Tongue (tissue), 2 donors: ENCODE data around the gene PLP2. TPM values are rescaled to one million over a fixed set of nuclear protein-coding genes. Genes with fewer than 3 reads are reported as not detected.

Experiments used
- DNase-seq: peaks from one replicate; pipeline ENCODE4 v3.0.0-alpha.2; 2015
- total RNA-seq: library from RNA; depleted of rRNA; stranded (reverse); fragments of >200 nt; gene quantifications from one replicate; pipeline ENCODE4 v1.2.3, GENCODE V29; 2014

PLP2 gene
- total RNA-seq, 1 donor from 2014 or later, result 16.5 TPM

- DNase-seq, result peak; percentile 67
Observed at GRCh38 chrX:49186125-49187027, 14.7 kb downstream of the PLP2 start, which contains the start of gene PRICKLE3. TSS of gene PRICKLE3 (minus strand) at chrX:49186373. CDS start at chrX:49186297, 76 bp downstream.

- DNase-seq, result no peak
Observed at GRCh38 chrX:49187028-49187394, 15.3 kb downstream of the PLP2 start.

- DNase-seq, result no peak
Observed at GRCh38 chrX:49187526-49187925, 15.8 kb downstream of the PLP2 start.

- DNase-seq, result no peak
Observed at GRCh38 chrX:49188468-49189076, 16.9 kb downstream of the PLP2 start.

GRCh38 chrX:49189606-49190005 is 17.9 kb downstream of the PLP2 start:
- DNase-seq, result no peak

- peak; percentile 98 for DNase-seq
Observed at GRCh38 chrX:49190821-49191573, 19.3 kb downstream of the PLP2 start.

GRCh38 chrX:49191574-49192011 is 19.9 kb downstream of the PLP2 start:
- no peak for DNase-seq

- no peak for DNase-seq
Observed at GRCh38 chrX:49192722-49193328, 21.1 kb downstream of the PLP2 start.

- DNase-seq, result no peak
Observed at GRCh38 chrX:49193542-49193964, 21.9 kb downstream of the PLP2 start.

GRCh38 chrX:49197543-49198087 is 25.9 kb downstream of the PLP2 start:
- no peak for DNase-seq

GRCh38 chrX:49198540-49199314 is 27.0 kb downstream of the PLP2 start:
- DNase-seq, result no peak

GRCh38 chrX:49199315-49199595 is 27.6 kb downstream of the PLP2 start:
- no peak for DNase-seq

- DNase-seq, result peak; percentile 90
Observed at GRCh38 chrX:49199906-49200771, 28.4 kb downstream of the PLP2 start, which contains the start of gene SYP. TSS of gene SYP (minus strand) at chrX:49200193. CDS start at chrX:49200186, 7 bp downstream.

- DNase-seq, result no peak
Observed at GRCh38 chrX:49202022-49202421, 30.3 kb downstream of the PLP2 start.

- no peak for DNase-seq
Observed at GRCh38 chrX:49203536-49203935, 31.8 kb downstream of the PLP2 start.

- no peak for DNase-seq
Observed at GRCh38 chrX:49204017-49204416, 32.3 kb downstream of the PLP2 start.

- DNase-seq, result no peak
Observed at GRCh38 chrX:49204709-49205108, 33.0 kb downstream of the PLP2 start.

GRCh38 chrX:49205443-49205842 is 33.7 kb downstream of the PLP2 start:
- no peak for DNase-seq

GRCh38 chrX:49206543-49206942 is 34.8 kb downstream of the PLP2 start:
- DNase-seq, result no peak

GRCh38 chrX:49208399-49208798 is 36.7 kb downstream of the PLP2 start:
- no peak for DNase-seq
